ENCODE results near the gene CCDC188. TPM values are rescaled to one million over a fixed set of nuclear protein-coding genes. Genes with fewer than 3 reads are reported as not detected.

CCDC188 gene
- total and polyA plus RNA-seq, 2 donors, result 0.69 to 0.90 TPM

DNA sequence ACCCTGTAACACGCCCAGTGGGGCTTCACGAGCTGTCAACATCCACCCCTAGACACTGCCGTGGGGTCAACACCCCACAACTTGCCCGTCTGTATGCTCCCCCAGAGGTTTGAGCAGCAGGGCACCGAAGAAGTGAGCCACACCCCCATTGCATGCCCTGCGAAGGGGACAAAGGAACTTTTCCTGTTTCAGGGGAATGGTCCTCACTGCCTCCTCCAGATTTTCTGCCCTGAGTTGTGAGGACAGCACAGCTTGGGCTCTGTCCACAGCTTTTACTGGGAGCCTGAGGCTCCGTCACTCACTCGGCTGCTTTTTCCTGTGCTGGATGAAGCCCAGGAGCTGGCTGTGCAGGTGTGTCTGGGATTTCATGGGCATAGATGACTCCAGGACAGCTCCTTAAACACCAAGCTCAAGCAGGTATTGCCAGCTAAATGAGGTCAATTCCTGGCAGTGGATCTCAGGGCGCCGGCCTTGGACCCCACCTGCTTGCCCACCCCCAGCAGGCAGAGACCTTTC lies 40.2 kb upstream of the CCDC188 start:
- H3K36me3 ChIP-seq (ENCODE audit: insufficient read depth), result no peaks in the 10 kb centered on the region
- no peak overlapping the region for H3K4me3 ChIP-seq (ENCODE audit: low read depth, low read length)
- WGBS, result 77% methylated on average over 10 of the region's 10 CpGs
- H3K27ac ChIP-seq (ENCODE audit: low read depth), result no peak overlapping the region
- H3K4me1 ChIP-seq (ENCODE audit: insufficient read depth), result no peaks in the 10 kb centered on the region
- DNase-seq (ENCODE audit: extremely low spot score), result no peak

DNA sequence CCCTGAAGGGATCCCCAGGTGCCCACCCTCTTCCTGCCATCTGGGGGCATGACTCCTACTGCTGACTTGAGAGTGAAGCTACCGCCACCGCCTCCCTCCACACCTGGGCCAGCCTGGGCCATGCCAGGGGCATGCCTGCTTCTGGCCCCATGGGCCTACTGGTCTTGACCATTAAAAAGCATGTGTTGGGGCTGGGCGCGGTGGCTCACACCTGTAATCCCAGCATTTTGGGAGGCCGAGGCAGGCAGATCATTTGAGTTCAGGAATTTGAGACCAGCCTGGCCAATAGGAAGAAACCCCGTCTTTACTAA lies 37.7 kb upstream of the CCDC188 start:
- WGBS, result 96% methylated on average over 6 of the region's 6 CpGs
- H3K36me3 ChIP-seq (ENCODE audit: insufficient read depth), result no peaks in the 10 kb centered on the region

DNA sequence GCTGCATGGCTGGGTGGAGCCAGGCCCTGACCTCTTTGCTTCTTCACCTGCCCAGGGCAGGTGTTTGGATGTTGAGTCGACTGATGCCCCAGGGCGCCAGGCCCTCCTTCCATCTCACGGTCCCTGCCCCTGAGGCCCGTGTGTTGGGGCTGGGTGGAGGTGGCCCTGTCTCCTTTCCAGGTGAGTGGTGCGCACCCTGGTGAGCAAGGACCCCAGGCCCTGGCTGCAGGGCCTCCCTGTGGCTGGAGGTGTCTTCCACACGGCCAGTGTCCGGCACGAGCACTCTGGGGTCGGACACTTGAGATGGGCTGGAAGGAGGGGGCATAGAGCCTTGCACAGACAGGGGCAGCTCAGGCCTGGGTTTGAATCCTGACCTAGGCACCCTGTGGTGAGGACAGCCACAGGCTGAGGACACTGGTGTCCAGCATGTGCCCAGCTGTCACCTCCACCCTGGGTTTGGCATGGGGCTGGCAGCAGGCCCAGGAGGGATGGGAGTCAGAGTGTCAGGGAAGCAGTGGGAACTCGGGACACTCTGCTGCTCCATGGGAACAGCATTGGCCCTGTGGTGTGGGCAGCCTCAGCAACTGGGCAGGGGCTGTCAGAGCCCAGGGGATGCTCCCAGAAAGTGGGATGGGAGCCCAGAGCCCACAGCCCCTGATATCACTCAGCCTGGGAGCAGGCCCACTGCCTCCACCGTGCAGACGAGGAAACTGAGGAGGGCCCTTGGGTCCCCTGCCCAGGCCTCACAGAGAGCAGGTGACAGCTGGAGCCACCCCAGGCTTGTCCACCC lies 37.1 kb upstream of the CCDC188 start:
- DNase-seq (ENCODE audit: extremely low spot score), result no peak
- Histone ChIP-seq H3K4me3 (ENCODE audit: low read depth, low read length) (no peak overlapping the region), H3K27ac (ENCODE audit: low read depth) (no peak overlapping the region), H3K36me3 (ENCODE audit: insufficient read depth) (no peaks in the 10 kb centered on the region), H3K4me1 (ENCODE audit: insufficient read depth) (no peaks in the 10 kb centered on the region)
- 93% methylated on average over 12 of the region's 12 CpGs for WGBS

More for the DNA sequence above, 37.7 kb upstream of the CCDC188 start:
- no peak overlapping the region for H3K4me3 ChIP-seq (ENCODE audit: low read depth, low read length)
- no peaks in the 10 kb centered on the region for H3K4me1 ChIP-seq (ENCODE audit: insufficient read depth)
- H3K27ac ChIP-seq (ENCODE audit: low read depth), result no peak overlapping the region
- no peak for DNase-seq (ENCODE audit: extremely low spot score)

DNA sequence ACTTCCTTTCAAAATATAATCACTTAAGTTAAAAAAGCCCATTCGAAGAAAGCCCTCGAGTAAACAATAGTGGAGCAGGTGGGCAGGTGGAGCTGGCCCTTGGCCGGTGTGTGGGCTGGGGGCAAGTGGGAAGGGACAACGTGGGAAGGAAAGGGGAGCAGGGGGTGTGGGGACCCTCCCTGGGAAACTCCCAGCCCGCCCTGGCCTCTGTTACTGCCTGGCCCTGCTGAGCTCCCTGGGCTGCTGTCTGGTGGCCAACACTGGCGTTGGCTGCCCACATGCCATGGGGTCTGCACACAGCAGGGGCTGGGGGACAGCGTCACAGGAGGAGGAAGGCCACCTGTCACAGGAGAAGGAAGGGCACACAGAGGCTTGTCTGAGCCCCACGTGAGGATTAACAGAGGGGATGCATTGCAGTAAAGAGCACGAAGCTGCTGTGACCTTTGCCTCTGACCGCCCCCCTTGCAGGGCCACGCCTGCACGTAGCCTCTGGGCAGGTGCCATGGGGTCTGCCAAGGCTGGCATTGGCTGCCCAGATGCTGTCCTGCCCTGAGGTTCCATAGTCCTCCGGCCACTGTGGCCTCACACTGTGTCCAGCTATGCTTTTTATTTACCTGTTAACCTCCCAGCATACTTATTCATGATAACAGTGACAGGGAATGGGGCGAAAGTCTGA lies 36.2 kb upstream of the CCDC188 start:
- WGBS, result 67% methylated on average over 14 of the region's 14 CpGs
- Histone ChIP-seq H3K4me3 (ENCODE audit: low read depth, low read length) (no peak overlapping the region), H3K36me3 (ENCODE audit: insufficient read depth) (no peaks in the 10 kb centered on the region), H3K27ac (ENCODE audit: low read depth) (no peak overlapping the region), H3K4me1 (ENCODE audit: insufficient read depth) (no peaks in the 10 kb centered on the region)
- no peak for DNase-seq (ENCODE audit: extremely low spot score)

DNA sequence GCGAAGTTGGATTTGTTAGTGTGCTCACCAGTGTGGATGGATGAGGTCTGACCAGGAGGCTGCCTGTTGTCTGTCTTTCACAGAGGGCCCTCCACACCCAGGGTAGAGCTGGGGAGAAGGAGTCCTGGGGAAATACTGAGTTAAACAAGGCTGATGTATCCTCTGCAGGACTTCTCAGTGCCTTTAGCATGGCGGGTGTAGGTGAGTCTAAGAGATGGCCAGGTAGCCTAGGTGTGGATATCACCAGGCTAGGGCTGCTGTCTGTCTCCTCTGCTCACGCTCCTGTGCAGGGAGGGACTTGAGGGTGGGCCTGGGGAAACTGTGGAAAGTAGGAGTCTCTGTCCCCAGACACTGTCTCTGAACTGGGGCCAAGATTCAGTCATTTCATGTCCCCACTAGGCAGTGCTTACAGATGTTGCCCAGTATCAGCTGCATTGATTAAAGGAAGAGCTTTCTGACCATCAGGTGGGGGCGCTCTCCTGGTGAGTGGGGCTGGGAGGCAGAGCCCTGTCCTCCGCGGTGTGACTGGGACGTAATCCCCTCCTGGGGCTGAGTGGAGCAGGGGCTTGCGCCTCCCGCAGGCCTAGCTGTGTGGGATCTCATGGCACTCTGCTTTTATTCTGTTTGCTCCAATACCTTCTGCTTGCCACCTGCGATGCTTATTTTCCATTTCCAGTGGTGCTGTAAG lies 35.5 kb upstream of the CCDC188 start:
- 60% methylated on average over 10 of the region's 10 CpGs for WGBS
- Histone ChIP-seq H3K4me3 (ENCODE audit: low read depth, low read length) (no peak overlapping the region), H3K36me3 (ENCODE audit: insufficient read depth) (no peaks in the 10 kb centered on the region), H3K4me1 (ENCODE audit: insufficient read depth) (no peaks in the 10 kb centered on the region), H3K27ac (ENCODE audit: low read depth) (no peak overlapping the region)
- DNase-seq (ENCODE audit: extremely low spot score), result no peak

DNA sequence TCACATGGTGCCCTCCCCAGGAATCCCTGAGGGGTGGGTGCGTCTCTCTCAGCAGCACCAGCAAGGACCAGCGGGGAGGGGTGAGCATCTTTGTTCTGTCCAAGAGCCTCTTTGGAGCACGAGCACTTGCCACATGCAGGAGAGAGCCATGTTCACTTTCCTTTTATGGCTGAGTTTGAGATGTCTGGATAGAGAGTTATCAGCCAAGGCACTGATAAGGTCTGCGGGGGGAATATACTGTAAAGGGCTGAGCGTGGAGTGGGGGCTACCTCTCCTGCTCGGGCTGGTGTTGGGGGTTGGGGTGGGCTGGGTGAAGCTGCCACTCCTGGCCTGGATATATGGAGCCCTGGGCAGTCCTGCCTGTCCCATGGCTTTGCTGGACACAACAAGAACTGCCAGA lies 34.9 kb upstream of the CCDC188 start:
- DNase-seq (ENCODE audit: extremely low spot score), result no peak
- 55% methylated on average over 6 of the region's 6 CpGs for WGBS
- Histone ChIP-seq H3K4me1 (ENCODE audit: insufficient read depth) (no peaks in the 10 kb centered on the region), H3K27ac (ENCODE audit: low read depth) (no peak overlapping the region), H3K4me3 (ENCODE audit: low read depth, low read length) (no peak overlapping the region), H3K36me3 (ENCODE audit: insufficient read depth) (no peaks in the 10 kb centered on the region)

DNA sequence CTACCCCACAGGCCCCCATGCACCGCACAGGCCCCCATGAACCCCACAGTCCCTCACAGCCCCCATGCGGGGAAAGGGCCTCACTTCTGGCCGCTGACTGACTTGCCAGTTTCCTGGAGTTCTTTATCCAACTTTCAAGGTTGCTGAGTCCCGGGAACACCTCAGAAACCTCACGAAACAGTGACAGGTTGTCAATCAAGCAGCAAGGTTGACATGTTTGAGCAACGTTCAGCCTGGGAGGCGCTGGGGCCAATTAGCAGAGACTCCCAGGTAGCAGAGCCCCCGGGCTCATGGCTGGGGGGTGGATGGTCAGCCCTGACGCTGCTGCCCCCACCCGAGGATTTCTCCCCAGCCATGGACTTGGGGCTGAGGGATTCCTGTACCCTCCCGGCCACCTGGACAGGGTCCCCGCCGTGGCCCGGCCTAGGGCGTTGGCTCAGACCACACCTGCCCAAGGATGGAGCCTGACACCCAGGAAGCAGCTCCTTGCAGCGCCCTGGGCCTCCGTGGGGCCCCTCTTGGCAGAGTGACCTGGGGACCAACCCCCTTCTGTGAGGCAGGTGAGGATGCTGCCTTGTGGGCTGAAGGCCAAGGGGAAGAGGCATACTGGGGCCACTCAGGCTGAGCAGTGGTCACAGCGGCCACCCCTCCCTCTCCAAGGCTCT lies 33.8 kb upstream of the CCDC188 start:
- no peak for DNase-seq (ENCODE audit: extremely low spot score)
- no peaks in the 10 kb centered on the region for H3K4me1 ChIP-seq (ENCODE audit: insufficient read depth)
- no peaks in the 10 kb centered on the region for H3K36me3 ChIP-seq (ENCODE audit: insufficient read depth)
- 81% methylated on average over 18 of the region's 18 CpGs for WGBS
- H3K27ac ChIP-seq (ENCODE audit: low read depth), result no peak overlapping the region
- no peak overlapping the region for H3K4me3 ChIP-seq (ENCODE audit: low read depth, low read length)

DNA sequence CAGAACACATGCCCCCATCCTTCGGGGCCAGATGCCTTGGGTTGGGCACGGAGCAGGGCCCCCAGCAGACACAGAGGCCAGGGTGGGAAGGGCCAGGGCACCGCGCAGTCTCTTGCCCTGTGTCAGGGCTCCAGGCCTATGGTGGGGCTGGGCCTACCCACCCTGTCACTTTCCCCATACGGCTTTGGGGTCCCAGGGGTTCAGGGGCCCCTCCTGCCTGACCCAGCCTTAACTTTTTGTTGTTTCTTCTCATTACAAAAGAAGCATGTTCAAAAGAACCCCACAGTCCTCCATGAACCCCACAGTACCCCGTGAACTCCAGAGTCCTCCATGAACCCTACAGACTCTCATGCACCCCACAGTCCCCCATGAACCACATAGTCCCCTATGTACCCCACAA lies 33.0 kb upstream of the CCDC188 start:
- H3K27ac ChIP-seq (ENCODE audit: low read depth), result no peak overlapping the region
- no peaks in the 10 kb centered on the region for H3K4me1 ChIP-seq (ENCODE audit: insufficient read depth)
- no peak overlapping the region for H3K4me3 ChIP-seq (ENCODE audit: low read depth, low read length)
- DNase-seq (ENCODE audit: extremely low spot score), result no peak
- no peaks in the 10 kb centered on the region for H3K36me3 ChIP-seq (ENCODE audit: insufficient read depth)
- 76% methylated on average over 6 of the region's 6 CpGs for WGBS

DNA sequence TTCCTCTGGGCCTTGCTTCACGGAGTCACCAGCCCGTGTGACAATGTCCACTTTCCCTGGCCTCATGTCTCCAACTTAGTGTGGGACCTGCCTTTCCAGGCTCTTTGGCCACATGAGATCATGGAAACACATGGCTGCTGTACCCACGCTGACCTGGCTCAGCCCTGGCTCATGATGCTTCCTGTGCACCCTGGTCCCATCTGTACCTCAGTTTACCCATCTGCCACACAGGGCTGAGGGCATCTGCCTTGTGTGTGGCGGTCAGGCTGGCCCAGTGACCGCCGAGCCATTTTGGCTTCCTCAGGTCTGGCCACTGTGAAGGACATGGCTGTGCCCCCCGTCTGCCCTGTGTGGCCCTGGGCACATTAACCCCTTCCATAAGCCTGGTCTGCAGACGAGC lies 32.2 kb upstream of the CCDC188 start:
- no peaks in the 10 kb centered on the region for H3K36me3 ChIP-seq (ENCODE audit: insufficient read depth)
- DNase-seq (ENCODE audit: extremely low spot score), result no peak
- no peak overlapping the region for H3K4me3 ChIP-seq (ENCODE audit: low read depth, low read length)
- 93% methylated on average over 8 of the region's 8 CpGs for WGBS
- H3K4me1 ChIP-seq (ENCODE audit: insufficient read depth), result no peaks in the 10 kb centered on the region
- no peak overlapping the region for H3K27ac ChIP-seq (ENCODE audit: low read depth)

DNA sequence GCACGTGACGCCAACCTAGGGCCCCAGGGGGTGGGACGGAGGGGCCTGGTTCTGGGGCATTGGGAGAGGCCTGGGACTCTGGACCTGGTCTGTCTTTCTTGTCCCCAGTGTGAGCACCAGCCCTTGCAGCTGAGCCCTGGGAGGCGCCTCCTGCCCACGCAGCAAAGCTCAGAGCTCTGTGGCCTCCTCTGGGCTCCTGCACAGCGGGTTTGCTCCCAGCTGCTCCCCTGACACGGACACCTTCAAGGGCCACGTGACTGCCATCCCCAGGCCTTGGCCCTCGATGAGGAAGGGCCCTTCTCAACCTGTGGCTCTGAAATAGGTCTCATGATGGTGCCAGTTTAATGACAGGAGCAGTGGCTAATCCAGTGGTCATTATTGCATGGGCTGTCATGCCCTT lies 31.5 kb upstream of the CCDC188 start:
- Histone ChIP-seq H3K4me1 (ENCODE audit: insufficient read depth) (no peaks in the 10 kb centered on the region), H3K36me3 (ENCODE audit: insufficient read depth) (no peaks in the 10 kb centered on the region), H3K27ac (ENCODE audit: low read depth) (no peak overlapping the region), H3K4me3 (ENCODE audit: low read depth, low read length) (no peak overlapping the region)
- no peak for DNase-seq (ENCODE audit: extremely low spot score)
- 89% methylated on average over 9 of the region's 9 CpGs for WGBS

DNA sequence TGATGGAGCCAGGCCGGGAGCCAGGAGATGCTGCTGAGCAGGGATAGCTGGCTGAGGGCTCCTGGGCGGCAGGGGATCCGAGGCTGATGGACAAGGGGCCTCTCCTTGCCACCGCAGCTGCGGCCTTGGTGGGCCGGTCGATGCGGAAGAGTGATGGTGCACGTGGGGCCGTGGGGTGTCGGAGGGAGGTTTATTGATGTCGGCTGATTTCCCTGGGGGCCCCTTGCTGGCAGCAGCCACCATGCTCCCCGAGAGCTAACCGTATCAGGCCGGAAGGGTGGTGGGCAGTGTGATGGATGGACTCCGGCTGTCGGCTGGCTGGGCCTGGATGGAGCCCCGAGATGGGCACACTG lies 31.0 kb upstream of the CCDC188 start:
- H3K4me3 ChIP-seq (ENCODE audit: low read depth, low read length), result no peak overlapping the region
- no peaks in the 10 kb centered on the region for H3K4me1 ChIP-seq (ENCODE audit: insufficient read depth)
- no peak overlapping the region for H3K27ac ChIP-seq (ENCODE audit: low read depth)
- DNase-seq (ENCODE audit: extremely low spot score), result no peak
- H3K36me3 ChIP-seq (ENCODE audit: insufficient read depth), result no peaks in the 10 kb centered on the region
- WGBS, result 71% methylated on average over 18 of the region's 18 CpGs

DNA sequence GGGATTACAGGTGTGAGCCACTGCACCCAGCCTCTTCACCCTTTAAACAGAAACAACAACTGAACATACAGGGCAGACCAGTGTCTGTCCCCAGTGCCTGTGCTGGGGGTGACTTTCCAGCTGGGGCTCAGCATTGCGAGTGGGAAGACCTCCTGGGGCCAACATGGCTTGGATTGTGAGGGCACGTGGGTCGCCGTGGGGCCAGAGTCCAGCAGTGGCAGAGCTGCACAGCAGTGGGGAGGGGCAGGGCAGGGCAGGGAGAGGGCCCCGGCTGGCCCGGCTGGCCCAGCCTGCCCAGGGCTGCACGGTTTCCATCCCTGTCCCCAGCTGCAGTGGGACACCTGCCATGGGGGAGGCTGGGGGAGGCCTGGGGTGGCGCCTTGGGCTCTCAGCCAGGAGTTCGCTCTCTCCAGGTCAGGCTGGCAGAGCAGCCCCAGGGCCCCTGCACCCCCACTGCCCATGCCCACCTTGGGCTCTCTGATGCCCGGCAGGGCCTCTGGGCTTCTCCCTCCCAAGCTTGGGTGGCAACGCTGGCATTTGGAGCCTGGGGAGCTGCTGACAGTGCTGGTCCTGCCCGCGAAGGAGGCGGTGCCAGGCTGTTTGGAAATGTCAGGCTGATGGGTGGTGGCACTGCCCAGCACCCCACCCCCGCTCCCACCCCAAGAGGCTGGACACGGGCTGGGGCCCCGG lies 30.5 kb upstream of the CCDC188 start:
- Histone ChIP-seq H3K27ac (ENCODE audit: low read depth) (no peak overlapping the region), H3K36me3 (ENCODE audit: insufficient read depth) (no peaks in the 10 kb centered on the region), H3K4me3 (ENCODE audit: low read depth, low read length) (no peak overlapping the region), H3K4me1 (ENCODE audit: insufficient read depth) (no peaks in the 10 kb centered on the region)
- DNase-seq (ENCODE audit: extremely low spot score), result no peak
- 82% methylated on average over 17 of the region's 17 CpGs for WGBS

DNA sequence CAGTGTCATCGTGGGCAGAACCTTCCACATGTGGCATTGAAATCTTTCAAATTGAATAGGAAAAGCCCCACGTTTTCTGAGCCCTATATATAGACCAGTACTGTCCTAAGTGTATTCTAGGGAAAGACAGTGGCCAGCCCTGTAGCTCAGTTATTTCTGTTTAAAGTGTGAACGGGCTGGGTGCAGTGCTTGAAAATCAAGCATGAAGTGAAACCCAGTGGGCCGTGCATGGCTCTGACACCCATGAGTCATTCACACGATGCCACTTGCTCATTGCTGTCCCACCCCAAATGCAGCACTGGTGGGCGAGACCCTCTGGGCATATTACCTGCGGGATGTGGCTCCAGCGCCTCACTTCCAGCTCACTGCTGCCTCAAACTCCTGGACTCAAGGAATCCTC lies 29.8 kb upstream of the CCDC188 start:
- 85% methylated on average over 8 of the region's 8 CpGs for WGBS
- no peak overlapping the region for H3K4me3 ChIP-seq (ENCODE audit: low read depth, low read length)
- no peak for DNase-seq (ENCODE audit: extremely low spot score)
- no peaks in the 10 kb centered on the region for H3K4me1 ChIP-seq (ENCODE audit: insufficient read depth)
- H3K27ac ChIP-seq (ENCODE audit: low read depth), result no peak overlapping the region
- no peaks in the 10 kb centered on the region for H3K36me3 ChIP-seq (ENCODE audit: insufficient read depth)

Measured in urinary bladder (tissue), 4 donors.